Large intestine (tissue), 3 donors: ENCODE results near the gene TMPO. TPM values are rescaled to one million over a fixed set of nuclear protein-coding genes. Genes with fewer than 3 reads are reported as not detected.
"Not testable (repeated sequence)": the region's sequence is repeated elsewhere in the genome, so short reads cannot be mapped to it uniquely, and the experiment has no call there.

ENCODE experiments used
- DNase-seq, 2 donors: peaks; one replicate each; pipeline versions ENCODE4 v3.0.0 to v3.0.0-alpha.2; 2013
- H3K27ac ChIP-seq: one replicate; pipeline ENCODE4 v1.5.1; 2013; ENCODE audit warnings: low read length
- H3K27me3 ChIP-seq: 2 replicates; pipeline ENCODE4 v1.6.1; 2013; ENCODE audit warnings: low read length; ENCODE audit not compliant: control insufficient read depth, insufficient read depth
- H3K36me3 ChIP-seq: 2 replicates; pipeline ENCODE4 v1.6.1; 2013; ENCODE audit warnings: low read length; ENCODE audit not compliant: control insufficient read depth, insufficient read depth
- H3K4me1 ChIP-seq: one replicate; pipeline ENCODE4 v1.6.1; 2013; ENCODE audit warnings: low read length; ENCODE audit not compliant: control insufficient read depth, insufficient read depth
- H3K4me3 ChIP-seq: one replicate; pipeline ENCODE4 v1.5.1; 2013; ENCODE audit warnings: low read length
- H3K9me3 ChIP-seq: one replicate; pipeline ENCODE4 v1.6.1; 2013; ENCODE audit warnings: mild to moderate bottlenecking, low read depth, low read length, moderate library complexity; ENCODE audit not compliant: control insufficient read depth
- WGBS: methylation state at CpG from one replicate; pipeline ENCODE4 v1.1.5; 2013; ENCODE audit warnings: low lambda C conversion rate; ENCODE audit not compliant: insufficient coverage; 5-methylcytosine and 5-hydroxymethylcytosine counted together
- polyA plus RNA-seq: library from polyadenylated mRNA; unstranded; fragments of 120-200 nt; gene quantifications from one replicate; pipeline ENCODE4 v1.2.1, GENCODE V29; 2013

TMPO gene
- polyA plus RNA-seq, 1 donor: 100 TPM

GRCh38 chr12:98509063-98509462 lies 6.3 kb upstream of the TMPO start:
- WGBS: no CpG with 5 or more reads among the region's 2 CpGs

GRCh38 chr12:98511806-98512205 lies 3.6 kb upstream of the TMPO start:
- DNase-seq, H3K27ac ChIP-seq, H3K27me3 ChIP-seq, H3K36me3 ChIP-seq, H3K4me3 ChIP-seq, H3K9me3 ChIP-seq, H3K4me1 ChIP-seq: not testable (repeated sequence)
- WGBS: no CpG with 5 or more reads among the region's 5 CpGs

More at GRCh38 chr12:98509063-98509462, 6.3 kb upstream of the TMPO start:
- DNase-seq: no peak
- Histone ChIP-seq H3K4me3 (no peak overlapping the region), H3K27me3 (no peaks in the 10 kb centered on the region), H3K36me3 (no peaks in the 10 kb centered on the region), H3K4me1 (peaks cover 4% of the 10 kb centered on the region), H3K27ac (no peak overlapping the region), H3K9me3 (no peaks in the 10 kb centered on the region)

GRCh38 chr12:98513379-98514322 lies 1.7 kb upstream of the TMPO start:
- Histone ChIP-seq H3K9me3 (no peaks in the 10 kb centered on the region), H3K36me3 (no peaks in the 10 kb centered on the region), H3K27me3 (no peaks in the 10 kb centered on the region), H3K27ac (peak overlapping the region; percentile 98), H3K4me1 (peaks cover 4% of the 10 kb centered on the region), H3K4me3 (no peak overlapping the region)
- DNase-seq: no peak
- WGBS: 71% methylated on average over 7 of the region's 8 CpGs

- WGBS: no CpG with 5 or more reads among the region's 11 CpGs
- Histone ChIP-seq H3K9me3 (no peaks in the 10 kb centered on the region), H3K27me3 (no peaks in the 10 kb centered on the region), H3K4me3 (peak overlapping the region; percentile 86), H3K36me3 (no peaks in the 10 kb centered on the region), H3K27ac (peak overlapping the region; percentile 98), H3K4me1 (peaks cover 4% of the 10 kb centered on the region)
- DNase-seq: no peak
Observed at GRCh38 chr12:98514982-98515286, 456 bp upstream of the TMPO start.

DNA sequence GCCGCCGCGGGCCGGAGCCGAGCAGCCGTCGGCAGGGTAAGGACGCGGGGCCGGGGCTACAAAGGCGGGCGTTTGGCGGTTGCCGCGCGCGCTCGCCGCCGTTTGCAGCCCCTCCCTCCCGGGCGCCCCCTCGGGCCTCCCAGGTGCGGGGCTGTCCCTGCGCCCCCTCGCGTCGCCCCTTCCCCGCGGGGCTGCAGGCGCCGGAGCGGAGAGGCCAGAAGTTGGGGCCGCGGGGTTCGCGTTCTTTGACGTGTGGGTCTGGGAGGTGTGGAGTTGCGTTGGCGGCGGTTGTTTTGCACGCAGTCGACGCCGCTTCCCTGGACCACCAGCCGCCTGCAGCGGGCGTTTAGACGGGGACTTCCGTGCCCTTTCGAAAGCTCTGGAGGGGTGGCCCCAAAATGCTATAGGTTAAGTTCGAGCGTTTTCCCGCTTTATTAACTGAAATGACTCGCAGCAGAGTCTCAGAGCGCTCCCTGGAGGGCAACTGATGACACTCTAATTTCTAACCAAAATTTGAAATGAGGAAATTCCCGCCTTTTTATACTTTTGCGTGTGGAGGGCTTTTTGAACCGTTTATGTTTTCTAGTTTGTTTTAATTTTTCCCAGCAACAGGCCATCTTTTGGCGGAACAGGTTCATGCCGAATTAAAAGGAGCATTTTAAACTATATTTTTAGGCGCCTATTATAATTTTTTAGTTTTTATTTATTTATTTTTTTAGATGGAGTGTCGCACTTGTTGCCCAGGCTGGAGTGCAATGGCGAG lies 902 bp downstream of the TMPO start:
- no peaks in the 10 kb centered on the region for H3K27me3 ChIP-seq
- no peaks in the 10 kb centered on the region for H3K9me3 ChIP-seq
- H3K4me3 ChIP-seq: peak overlapping the region; percentile 86
- peak overlapping the region; percentile 98 for H3K27ac ChIP-seq
- DNase-seq: peak; percentile 80 to 83
- peaks cover 4% of the 10 kb centered on the region for H3K4me1 ChIP-seq
- 0% methylated on average over 2 of the region's 64 CpGs for WGBS
- H3K36me3 ChIP-seq: no peaks in the 10 kb centered on the region

DNA sequence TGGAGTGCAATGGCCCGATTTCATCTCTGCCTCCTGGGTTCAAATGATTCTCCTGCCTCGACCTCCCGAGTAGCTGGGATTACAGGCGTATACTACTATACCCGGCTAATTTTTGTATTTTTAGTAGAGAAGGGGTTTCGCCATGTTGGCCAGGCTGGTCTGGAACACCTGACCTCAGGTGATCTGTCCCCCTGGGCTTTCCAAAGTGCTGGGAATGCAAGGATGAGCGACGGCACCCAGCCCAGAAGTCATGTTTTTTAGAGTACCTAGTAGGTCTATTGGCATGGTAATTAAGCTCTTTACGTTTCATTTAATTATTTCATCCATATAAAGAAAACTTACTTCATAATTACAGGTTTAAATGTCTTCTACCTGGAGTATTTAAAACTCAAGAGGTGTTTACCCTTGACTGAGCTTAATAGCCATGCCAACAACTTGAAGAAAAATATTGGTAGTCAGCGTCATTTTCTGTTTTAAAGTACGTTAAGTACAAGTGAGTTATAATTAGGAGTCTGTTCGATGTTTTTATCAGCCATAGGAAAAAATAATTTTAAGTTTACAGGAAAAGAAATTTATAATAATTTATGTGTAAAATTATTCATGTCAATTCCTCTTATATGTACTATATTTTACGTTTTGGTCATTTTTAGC lies 4.0 kb downstream of the TMPO start:
- 78% methylated on average over 3 of the region's 13 CpGs for WGBS
- Histone ChIP-seq H3K27me3 (no peaks in the 10 kb centered on the region), H3K27ac (no peak overlapping the region), H3K4me3 (no peak overlapping the region), H3K9me3 (no peaks in the 10 kb centered on the region), H3K4me1 (no peaks in the 10 kb centered on the region), H3K36me3 (peaks cover 4% of the 10 kb centered on the region)
- DNase-seq: no peak

DNA sequence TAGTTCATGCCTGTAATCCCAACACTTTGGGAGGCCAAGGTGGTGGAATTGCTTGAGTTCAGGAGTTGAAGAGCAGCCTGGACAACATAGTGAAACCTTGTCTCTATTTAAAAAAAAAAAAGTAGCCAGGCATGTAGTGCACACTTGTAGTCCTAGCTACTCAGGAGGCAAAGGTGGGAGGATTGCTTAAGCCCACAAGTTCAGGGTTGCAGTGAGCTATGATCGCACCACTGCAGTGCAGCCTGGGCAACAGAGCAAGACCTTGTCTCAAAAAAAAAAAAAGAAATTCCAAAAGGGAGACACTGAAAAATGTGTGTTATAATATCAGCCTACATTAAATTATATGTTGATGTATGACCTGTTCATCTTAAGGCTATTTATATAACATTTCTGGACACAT lies 14.7 kb downstream of the TMPO start:
- no CpG with 5 or more reads among the region's 1 CpG for WGBS
- H3K4me1 ChIP-seq: peaks cover 10% of the 10 kb centered on the region
- H3K9me3 ChIP-seq: no peaks in the 10 kb centered on the region
- no peak overlapping the region for H3K27ac ChIP-seq
- DNase-seq: peak in 1 of 2 donors; percentile 10
- H3K4me3 ChIP-seq: no peak overlapping the region
- no peaks in the 10 kb centered on the region for H3K27me3 ChIP-seq
- H3K36me3 ChIP-seq: peaks cover 42% of the 10 kb centered on the region

GRCh38 chr12:98532687-98533304 lies 17.4 kb downstream of the TMPO start:
- peaks cover 10% of the 10 kb centered on the region for H3K4me1 ChIP-seq
- WGBS: no CpG with 5 or more reads among the region's 4 CpGs
- DNase-seq: peak; percentile 11 to 49
- peak overlapping the region; percentile 55 for H3K27ac ChIP-seq
- no peaks in the 10 kb centered on the region for H3K9me3 ChIP-seq
- H3K36me3 ChIP-seq: peaks cover 35% of the 10 kb centered on the region
- H3K4me3 ChIP-seq: no peak overlapping the region
- no peaks in the 10 kb centered on the region for H3K27me3 ChIP-seq

DNA sequence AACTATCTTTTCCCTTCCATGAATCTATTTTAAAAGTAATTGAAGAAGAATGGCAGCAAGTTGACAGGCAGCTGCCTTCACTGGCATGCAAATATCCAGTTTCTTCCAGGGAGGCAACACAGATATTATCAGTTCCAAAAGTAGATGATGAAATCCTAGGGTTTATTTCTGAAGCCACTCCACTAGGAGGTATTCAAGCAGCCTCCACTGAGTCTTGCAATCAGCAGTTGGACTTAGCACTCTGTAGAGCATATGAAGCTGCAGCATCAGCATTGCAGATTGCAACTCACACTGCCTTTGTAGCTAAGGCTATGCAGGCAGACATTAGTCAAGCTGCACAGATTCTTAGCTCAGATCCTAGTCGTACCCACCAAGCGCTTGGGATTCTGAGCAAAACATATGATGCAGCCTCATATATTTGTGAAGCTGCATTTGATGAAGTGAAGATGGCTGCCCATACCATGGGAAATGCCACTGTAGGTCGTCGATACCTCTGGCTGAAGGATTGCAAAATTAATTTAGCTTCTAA lies 18.4 kb downstream of the TMPO start:
- peaks cover 34% of the 10 kb centered on the region for H3K36me3 ChIP-seq
- DNase-seq: peak; percentile 76 to 81
- WGBS: 81% methylated on average over 3 of the region's 4 CpGs

DNA sequence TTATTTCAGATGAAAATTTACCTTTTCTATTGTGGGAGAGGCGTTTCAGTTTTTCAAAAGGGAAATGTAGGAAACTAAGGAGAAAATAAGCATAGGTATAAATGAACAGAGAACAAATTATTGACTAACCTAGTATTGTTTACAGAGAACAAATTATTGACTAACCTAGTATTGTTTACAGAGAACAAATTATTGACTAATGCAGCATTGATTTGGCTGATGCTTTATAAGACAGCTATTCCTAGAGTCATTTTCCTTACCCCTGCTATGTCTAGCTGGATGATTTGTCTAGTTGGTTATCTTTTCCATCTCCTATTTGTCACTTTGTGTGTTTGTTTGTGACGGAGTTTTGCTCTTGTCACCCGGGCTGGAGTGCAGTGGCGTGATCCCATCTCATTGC lies 22.6 kb downstream of the TMPO start:
- H3K4me1 ChIP-seq: peaks cover 7% of the 10 kb centered on the region
- 100% methylated on average over 1 of the region's 4 CpGs for WGBS
- H3K27me3 ChIP-seq: no peaks in the 10 kb centered on the region
- H3K4me3 ChIP-seq: no peak overlapping the region
- H3K27ac ChIP-seq: no peak overlapping the region
- no peaks in the 10 kb centered on the region for H3K9me3 ChIP-seq
- no peak for DNase-seq
- H3K36me3 ChIP-seq: peaks cover 29% of the 10 kb centered on the region

More for the DNA sequence above, 18.4 kb downstream of the TMPO start:
- peaks cover 10% of the 10 kb centered on the region for H3K4me1 ChIP-seq
- no peaks in the 10 kb centered on the region for H3K27me3 ChIP-seq
- peak overlapping the region; percentile 55 for H3K27ac ChIP-seq
- no peak overlapping the region for H3K4me3 ChIP-seq
- H3K9me3 ChIP-seq: no peaks in the 10 kb centered on the region
